Activated naive CD4-positive, alpha-beta T cell treated with anti-CD3 and anti-CD28 coated beads, Interleukin-2, amount 50 U/mL, for 24 hours (primary cell): ENCODE data around the gene METTL4.

Experiments
- H3K27ac Mint-ChIP-seq: one replicate; pipeline ENCODE4 v1.8.0; 2021; ENCODE audit warnings: mild to moderate bottlenecking, mixed read lengths
- H3K27me3 Mint-ChIP-seq: one replicate; pipeline ENCODE4 v1.8.0; 2021; ENCODE audit warnings: mixed read lengths
- H3K36me3 Mint-ChIP-seq: one replicate; pipeline ENCODE4 v1.8.0; 2021; ENCODE audit warnings: mixed read lengths
- H3K4me1 Mint-ChIP-seq: one replicate; pipeline ENCODE4 v1.8.0; 2021; ENCODE audit warnings: mixed read lengths
- H3K4me3 Mint-ChIP-seq: one replicate; pipeline ENCODE4 v1.8.0; 2021; ENCODE audit warnings: mild to moderate bottlenecking, mixed read lengths
- H3K9me3 Mint-ChIP-seq: one replicate; pipeline ENCODE4 v1.8.0; 2021; ENCODE audit warnings: mixed read lengths

METTL4 gene, protein sequence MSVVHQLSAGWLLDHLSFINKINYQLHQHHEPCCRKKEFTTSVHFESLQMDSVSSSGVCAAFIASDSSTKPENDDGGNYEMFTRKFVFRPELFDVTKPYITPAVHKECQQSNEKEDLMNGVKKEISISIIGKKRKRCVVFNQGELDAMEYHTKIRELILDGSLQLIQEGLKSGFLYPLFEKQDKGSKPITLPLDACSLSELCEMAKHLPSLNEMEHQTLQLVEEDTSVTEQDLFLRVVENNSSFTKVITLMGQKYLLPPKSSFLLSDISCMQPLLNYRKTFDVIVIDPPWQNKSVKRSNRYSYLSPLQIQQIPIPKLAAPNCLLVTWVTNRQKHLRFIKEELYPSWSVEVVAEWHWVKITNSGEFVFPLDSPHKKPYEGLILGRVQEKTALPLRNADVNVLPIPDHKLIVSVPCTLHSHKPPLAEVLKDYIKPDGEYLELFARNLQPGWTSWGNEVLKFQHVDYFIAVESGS

DNA sequence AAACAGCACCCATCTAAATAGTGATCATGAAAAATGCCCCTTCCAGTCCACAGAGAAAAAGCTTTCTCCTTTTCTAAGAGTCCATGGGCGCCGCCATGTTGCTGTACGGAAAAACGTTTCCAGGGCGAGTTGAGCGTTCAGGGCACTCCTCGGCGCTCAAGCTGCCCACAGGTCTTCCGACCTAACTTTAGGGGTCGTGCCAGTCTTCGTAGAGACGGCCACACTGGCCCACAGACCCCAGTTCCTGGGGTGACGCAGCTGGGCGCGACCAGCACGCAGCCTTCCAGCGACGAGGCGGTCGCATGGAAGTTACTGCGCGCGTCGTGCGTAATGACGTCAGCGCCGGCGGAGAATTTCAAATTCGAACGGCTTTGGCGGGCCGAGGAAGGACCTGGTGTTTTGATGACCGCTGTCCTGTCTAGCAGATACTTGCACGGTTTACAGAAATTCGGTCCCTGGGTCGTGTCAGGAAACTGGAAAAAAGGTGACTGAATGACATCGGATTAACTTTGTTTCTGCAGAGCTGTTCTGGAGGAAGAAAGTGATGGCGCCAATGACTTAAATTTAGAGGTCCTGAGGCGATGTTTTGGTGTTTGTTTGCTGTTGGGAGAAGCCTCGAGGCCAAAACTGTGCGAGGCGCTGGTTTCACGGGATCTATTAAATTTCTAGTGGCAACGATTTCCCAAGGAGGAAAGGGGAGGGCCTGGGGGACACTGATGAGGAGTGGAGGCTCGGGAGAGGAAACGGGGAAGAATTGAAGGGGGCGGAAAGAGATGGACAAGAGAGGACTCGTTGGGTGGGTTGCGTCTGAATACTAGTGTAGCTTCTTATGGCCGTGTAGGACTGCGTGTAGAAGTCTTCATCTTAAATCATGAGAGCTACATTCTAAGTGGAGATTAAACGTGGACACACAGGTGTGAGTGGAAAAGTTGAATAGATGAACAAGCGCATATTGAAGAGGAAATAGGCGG lies at the start of gene METTL4, which contains the start of gene NDC80:
TSS of gene METTL4 (minus strand) at position 306 of the 971 bp plus-strand sequence. CDS start 4,289 bp downstream, outside the sequence.
TSS of gene NDC80 (plus strand) at position 358 of the 971 bp plus-strand sequence. CDS start 1,429 bp downstream, outside the sequence.
- Mint-ChIP-seq H3K9me3 (no peaks in the 10 kb centered on the region), H3K27me3 (no peaks in the 10 kb centered on the region), H3K36me3 (peaks cover 15% of the 10 kb centered on the region), H3K4me3 (peak within 1 kb of the TSS; percentile 100), H3K27ac (peak within 1 kb of the TSS; percentile 100), H3K4me1 (peaks cover 59% of the 10 kb centered on the region)

DNA sequence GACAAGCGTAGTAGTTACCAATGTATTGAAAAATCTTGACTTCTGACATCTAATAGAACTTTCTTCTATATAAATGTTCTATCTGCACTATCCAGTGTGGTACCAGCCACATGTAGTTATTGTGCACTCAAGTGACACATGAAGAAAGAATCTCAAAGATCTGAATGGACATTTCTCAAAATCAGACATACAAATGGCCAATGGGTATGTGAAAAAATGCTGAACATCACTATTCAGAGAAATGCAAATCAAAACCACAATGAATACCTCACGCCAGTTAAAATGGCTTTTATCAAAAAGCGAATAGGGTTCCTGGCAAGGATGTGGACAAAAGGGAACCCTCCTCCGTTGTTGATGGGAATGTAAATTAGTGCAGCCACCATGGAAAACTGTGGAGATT lies 46.7 kb upstream of the METTL4 start:
- Mint-ChIP-seq H3K36me3 (peaks cover 3% of the 10 kb centered on the region), H3K27ac (no peak overlapping the region), H3K27me3 (no peaks in the 10 kb centered on the region), H3K9me3 (no peaks in the 10 kb centered on the region), H3K4me3 (no peak overlapping the region), H3K4me1 (no peaks in the 10 kb centered on the region)

DNA sequence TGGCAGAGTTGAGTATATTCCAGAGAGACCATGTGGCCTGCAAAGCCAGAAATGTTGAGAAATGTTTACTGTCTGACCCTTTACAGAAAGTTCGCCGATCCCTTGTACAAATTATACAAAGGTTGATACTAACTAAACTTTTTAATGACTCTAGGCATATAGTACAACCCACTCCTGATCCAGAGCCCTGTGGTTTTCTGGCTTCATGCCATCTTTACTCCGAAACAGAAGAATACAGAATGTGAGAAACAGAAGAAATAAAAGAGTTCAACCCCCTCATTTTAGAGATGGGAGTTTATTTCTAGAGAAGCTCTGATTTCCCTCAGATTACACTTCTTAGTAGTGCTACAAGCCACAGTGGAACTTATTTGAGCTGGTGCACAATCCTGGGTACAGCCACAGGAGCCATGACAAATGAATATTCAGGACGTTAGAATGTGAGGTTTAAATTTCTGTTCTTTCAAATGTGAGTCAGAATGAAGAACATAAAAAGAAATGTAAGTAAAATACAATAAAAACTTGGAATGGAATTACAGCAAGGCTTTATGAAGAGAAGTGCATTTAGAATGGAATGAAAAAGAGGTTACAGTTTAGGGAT lies 46.2 kb upstream of the METTL4 start:
- H3K4me3 Mint-ChIP-seq = no peak overlapping the region
- no peaks in the 10 kb centered on the region for H3K27me3 Mint-ChIP-seq
- no peak overlapping the region for H3K27ac Mint-ChIP-seq
- H3K4me1 Mint-ChIP-seq = peaks cover 4% of the 10 kb centered on the region
- H3K36me3 Mint-ChIP-seq = peaks cover 6% of the 10 kb centered on the region
- H3K9me3 Mint-ChIP-seq = no peaks in the 10 kb centered on the region

- Mint-ChIP-seq H3K4me1 (peaks cover 26% of the 10 kb centered on the region), H3K27ac (no peak overlapping the region), H3K36me3 (peaks cover 8% of the 10 kb centered on the region), H3K4me3 (no peak overlapping the region), H3K27me3 (no peaks in the 10 kb centered on the region), H3K9me3 (no peaks in the 10 kb centered on the region)
Observed at GRCh38 chr18:2612996-2613395, 41.7 kb upstream of the METTL4 start.

DNA sequence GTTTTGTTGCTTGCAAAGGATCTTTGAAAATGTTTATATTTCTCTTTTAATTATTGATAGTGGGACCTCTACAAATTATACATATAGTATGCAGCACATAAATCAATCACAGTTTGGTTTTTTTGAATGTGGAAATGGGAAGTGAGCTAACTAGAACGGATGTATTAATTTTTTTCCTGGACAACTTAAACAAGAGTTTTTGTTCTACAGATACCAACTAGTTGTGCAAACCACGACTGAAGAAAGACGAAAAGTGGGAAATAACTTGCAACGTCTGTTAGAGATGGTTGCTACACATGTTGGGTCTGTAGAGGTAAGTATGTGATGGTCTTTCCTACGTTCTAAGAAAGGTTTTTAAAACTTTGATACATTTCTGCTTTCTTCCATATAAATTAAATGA lies 39.2 kb upstream of the METTL4 start:
- Mint-ChIP-seq H3K36me3 (peaks cover 8% of the 10 kb centered on the region), H3K9me3 (no peaks in the 10 kb centered on the region), H3K4me3 (no peak overlapping the region), H3K27ac (no peak overlapping the region), H3K27me3 (no peaks in the 10 kb centered on the region), H3K4me1 (peaks cover 41% of the 10 kb centered on the region)

DNA sequence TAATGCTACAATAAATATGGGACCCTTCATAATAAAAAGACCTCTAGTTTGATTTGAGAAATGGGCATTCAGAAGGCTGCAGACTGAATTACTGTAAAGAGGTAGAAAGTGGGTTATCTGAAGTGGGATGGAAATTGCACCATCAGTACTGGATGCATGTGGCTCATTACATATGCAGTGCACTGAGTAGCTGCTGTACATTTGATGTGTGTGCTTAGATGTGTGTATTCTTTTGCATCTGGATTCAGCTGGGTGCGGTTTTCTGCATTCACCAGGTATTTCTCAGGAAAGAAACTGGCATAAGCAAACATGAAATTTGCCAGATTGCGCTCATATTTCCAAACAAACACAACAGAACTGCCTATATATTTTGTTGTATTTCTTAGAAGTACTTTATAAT lies 38.3 kb upstream of the METTL4 start:
- Mint-ChIP-seq H3K36me3 (peaks cover 5% of the 10 kb centered on the region), H3K27ac (no peak overlapping the region), H3K4me3 (no peak overlapping the region), H3K27me3 (no peaks in the 10 kb centered on the region), H3K9me3 (no peaks in the 10 kb centered on the region), H3K4me1 (peaks cover 51% of the 10 kb centered on the region)

- H3K36me3 Mint-ChIP-seq = peaks cover 2% of the 10 kb centered on the region
- H3K4me3 Mint-ChIP-seq = peak overlapping the region; percentile 78
- H3K4me1 Mint-ChIP-seq = peaks cover 67% of the 10 kb centered on the region
- H3K27me3 Mint-ChIP-seq = no peaks in the 10 kb centered on the region
- no peaks in the 10 kb centered on the region for H3K9me3 Mint-ChIP-seq
- peak overlapping the region; percentile 94 for H3K27ac Mint-ChIP-seq
Observed at GRCh38 chr18:2606335-2606734, 35.0 kb upstream of the METTL4 start.

DNA sequence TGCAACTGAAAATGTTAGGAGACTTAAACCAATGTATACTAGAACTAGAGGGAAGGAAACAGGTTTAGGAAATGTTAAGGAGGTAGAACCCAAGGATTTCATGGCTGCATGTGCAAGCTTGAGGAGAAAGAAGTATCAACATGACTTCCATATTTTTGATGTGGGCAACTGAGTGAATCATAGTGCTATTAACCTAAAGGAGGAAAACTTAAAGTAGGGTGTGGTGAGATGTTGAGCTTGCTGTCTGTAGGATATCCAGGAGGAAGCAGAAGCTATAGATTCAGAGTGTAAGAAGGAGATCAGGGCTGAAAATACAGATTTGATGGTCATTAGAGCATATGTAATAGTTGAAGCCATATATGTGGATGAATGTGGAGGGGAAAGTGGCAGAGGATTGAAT lies 31.5 kb upstream of the METTL4 start:
- peak overlapping the region; percentile 14 for H3K27ac Mint-ChIP-seq
- no peaks in the 10 kb centered on the region for H3K9me3 Mint-ChIP-seq
- peaks cover 71% of the 10 kb centered on the region for H3K4me1 Mint-ChIP-seq
- no peak overlapping the region for H3K4me3 Mint-ChIP-seq
- no peaks in the 10 kb centered on the region for H3K27me3 Mint-ChIP-seq
- H3K36me3 Mint-ChIP-seq = no peaks in the 10 kb centered on the region

DNA sequence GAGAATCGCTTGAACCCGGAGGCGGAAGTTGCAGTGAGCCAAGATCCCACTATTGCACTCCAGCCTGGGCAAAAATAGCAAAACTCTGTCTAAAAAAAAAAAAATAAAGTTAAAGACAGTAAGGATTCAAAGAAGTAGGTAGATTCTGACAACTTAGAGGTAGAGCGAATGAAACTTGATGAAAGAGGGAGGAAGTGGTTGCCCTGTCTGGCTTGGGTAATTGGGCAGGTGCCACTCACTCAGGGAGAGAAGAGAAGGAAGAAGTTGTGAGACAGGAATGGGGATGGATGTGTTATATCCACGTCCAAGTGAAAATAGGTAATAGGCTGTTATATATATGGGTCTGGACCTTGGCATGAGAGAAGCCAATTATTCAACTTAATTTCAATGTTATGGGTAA lies 26.3 kb upstream of the METTL4 start:
- Mint-ChIP-seq H3K4me1 (peaks cover 69% of the 10 kb centered on the region), H3K36me3 (peaks cover 3% of the 10 kb centered on the region)

GRCh38 chr18:2590303-2590702 lies 19.0 kb upstream of the METTL4 start:
- Mint-ChIP-seq H3K4me1 (peaks cover 74% of the 10 kb centered on the region), H3K27ac (peak overlapping the region; percentile 98), H3K4me3 (peak overlapping the region; percentile 77)

More for the DNA sequence above, 26.3 kb upstream of the METTL4 start:
- no peak overlapping the region for H3K4me3 Mint-ChIP-seq
- H3K27me3 Mint-ChIP-seq = no peaks in the 10 kb centered on the region
- H3K9me3 Mint-ChIP-seq = peaks cover 5% of the 10 kb centered on the region
- peak overlapping the region; percentile 64 for H3K27ac Mint-ChIP-seq

GRCh38 chr18:2589345-2590068 lies 18.2 kb upstream of the METTL4 start:
- H3K27ac Mint-ChIP-seq = peak overlapping the region; percentile 99
- H3K27me3 Mint-ChIP-seq = no peaks in the 10 kb centered on the region
- H3K36me3 Mint-ChIP-seq = no peaks in the 10 kb centered on the region
- no peaks in the 10 kb centered on the region for H3K9me3 Mint-ChIP-seq
- H3K4me1 Mint-ChIP-seq = peaks cover 68% of the 10 kb centered on the region
- H3K4me3 Mint-ChIP-seq = peak overlapping the region; percentile 89

More at GRCh38 chr18:2590303-2590702, 19.0 kb upstream of the METTL4 start:
- no peaks in the 10 kb centered on the region for H3K36me3 Mint-ChIP-seq
- H3K27me3 Mint-ChIP-seq = no peaks in the 10 kb centered on the region
- H3K9me3 Mint-ChIP-seq = no peaks in the 10 kb centered on the region

- H3K27me3 Mint-ChIP-seq = no peaks in the 10 kb centered on the region
- peaks cover 61% of the 10 kb centered on the region for H3K4me1 Mint-ChIP-seq
- H3K4me3 Mint-ChIP-seq = peak overlapping the region; percentile 89
- H3K36me3 Mint-ChIP-seq = no peaks in the 10 kb centered on the region
- no peaks in the 10 kb centered on the region for H3K9me3 Mint-ChIP-seq
- peak overlapping the region; percentile 99 for H3K27ac Mint-ChIP-seq
Observed at GRCh38 chr18:2588666-2589344, 17.5 kb upstream of the METTL4 start.

GRCh38 chr18:2587788-2588187 lies 16.5 kb upstream of the METTL4 start:
- Mint-ChIP-seq H3K27me3 (no peaks in the 10 kb centered on the region), H3K4me3 (peak overlapping the region; percentile 89), H3K9me3 (no peaks in the 10 kb centered on the region), H3K27ac (peak overlapping the region; percentile 99), H3K4me1 (peaks cover 53% of the 10 kb centered on the region), H3K36me3 (peaks cover 2% of the 10 kb centered on the region)

DNA sequence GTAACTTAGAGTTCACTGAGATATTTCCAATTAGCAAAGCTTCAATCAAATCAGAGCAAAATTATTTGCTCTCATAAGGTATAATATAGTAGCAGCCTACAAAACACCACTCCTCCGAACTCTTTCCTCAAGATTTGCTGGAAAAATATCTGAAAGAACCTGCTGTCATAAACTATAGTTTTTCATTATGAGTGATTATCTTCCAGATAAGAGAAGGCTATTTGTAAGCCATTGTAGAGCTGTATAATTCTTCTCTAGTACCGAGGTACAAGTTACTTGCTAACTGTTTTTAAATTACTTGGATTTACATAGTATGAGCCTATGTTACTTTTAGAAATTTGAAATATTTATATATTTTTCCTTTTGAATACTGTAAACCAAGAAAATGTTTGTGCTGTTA lies 2.1 kb upstream of the METTL4 start:
- H3K4me1 Mint-ChIP-seq = peaks cover 54% of the 10 kb centered on the region
- H3K9me3 Mint-ChIP-seq = no peaks in the 10 kb centered on the region
- H3K4me3 Mint-ChIP-seq = no peak overlapping the region
- H3K36me3 Mint-ChIP-seq = peaks cover 8% of the 10 kb centered on the region
- peak overlapping the region; percentile 8 for H3K27ac Mint-ChIP-seq
- no peaks in the 10 kb centered on the region for H3K27me3 Mint-ChIP-seq
